Measurements from ENCODE around the gene VAC14. TPM values are rescaled to one million over a fixed set of nuclear protein-coding genes. Genes with fewer than 3 reads are reported as not detected.

VAC14 gene
- total and polyA plus RNA-seq, 2 of the 8 experiments (the other 6 are each of a cell fraction or from before 2014, with no cell fraction given): 56.0 to 108 TPM

DNA sequence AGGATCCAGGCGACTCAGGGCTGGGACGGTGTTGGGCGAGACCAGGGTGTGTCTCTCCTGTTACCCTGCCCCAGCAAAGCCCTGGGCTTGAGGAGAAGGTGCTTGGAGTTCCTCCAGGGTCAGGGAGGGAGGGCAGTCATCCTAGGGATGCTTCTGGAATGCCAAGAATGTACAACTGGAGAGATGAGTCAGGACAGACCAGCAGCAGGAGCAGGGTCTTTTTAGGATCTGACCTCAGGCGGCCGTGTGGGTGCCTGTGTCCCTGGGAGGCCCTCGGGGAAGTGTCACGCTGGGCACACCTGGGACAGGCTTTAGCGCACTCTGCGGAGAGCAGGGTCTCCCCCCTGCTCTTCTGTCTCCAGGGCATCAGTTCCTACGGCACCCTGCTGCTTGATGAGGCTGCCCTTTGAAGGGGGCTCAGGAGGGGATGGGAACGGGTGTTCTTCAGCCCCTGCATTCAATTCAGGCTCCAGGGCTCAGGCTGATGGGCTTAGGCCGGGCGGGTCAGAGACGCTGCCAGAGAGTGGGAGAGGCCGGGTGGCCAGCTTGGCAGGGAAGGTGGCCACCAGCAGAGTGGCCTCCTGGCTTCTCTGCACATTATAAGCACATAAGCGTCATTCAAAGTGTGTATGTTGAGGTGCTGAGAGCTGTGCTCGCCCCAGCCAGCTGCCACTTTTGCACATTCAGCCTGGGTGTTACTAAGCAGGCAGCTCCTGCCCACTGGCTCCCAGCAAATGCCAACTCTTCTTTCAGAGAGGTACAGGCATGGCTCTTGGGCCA, 106.7 kb downstream of the VAC14 start:
- peak overlapping the region; percentile 55; the same call in 1 of the 2 replicates for H3K27ac ChIP-seq (ENCODE audit: low read depth, low read length)
- H4K91ac ChIP-seq (replicated peaks; ENCODE audit: insufficient read length, low read length): peak overlapping the region; percentile 50
- H4K5ac ChIP-seq (ENCODE audit: insufficient read length, low read depth, low read length): no peak overlapping the region
- ChIA-PET POLR2A (ENCODE audit: partially characterized antibody) (interaction anchor here (1.4 to 1.6 kb wide), 3 partner anchors 16 to 80 kb away, joined by 3 to 4 read pairs (median 3); no protein-coding TSS in a partner anchor), CTCF (ENCODE audit: partially characterized antibody) (interaction anchor here (0.6 to 3.3 kb wide), 6 partner anchors 12 to 77 kb away, joined by 3 to 15 read pairs (median 8); no protein-coding TSS in a partner anchor)
- 76% methylated on average over 16 of the region's 17 CpGs; no CpG with 5 or more reads in 1 of the 2 experiments for WGBS, 2 experiments (ENCODE audit: extremely low coverage in 1 of 2, insufficient coverage in 1 of 2, insufficient read length in 1 of 2, insufficient replicate concordance in 2 of 2, low coverage in 1 of 2, low lambda C conversion rate in 2 of 2, missing lambda C conversion rate in 1 of 2)
- no peak overlapping the region for H3K23ac ChIP-seq (ENCODE audit: insufficient read length)
- H3K56ac ChIP-seq (replicated peaks; ENCODE audit: insufficient read length, low read depth, low read length): no peak overlapping the region
- peaks cover 5 to 27% (median 22%) of the 10 kb centered on the region in 4 experiments for H3K4me1 ChIP-seq (replicated peaks in 1 of 4; ENCODE audit: control insufficient read depth in 3 of 4, insufficient read depth in 4 of 4, low read length in 3 of 4)
- peak overlapping the region in 1 of 2 experiments; percentile 3; a peak in 1 of 4 replicates for H3K4me2 ChIP-seq (ENCODE audit: insufficient read depth in 1 of 2, low read depth in 2 of 2, low read length in 2 of 2)
- no peaks in the 10 kb centered on the region for H3K23me2 ChIP-seq (ENCODE audit: low read depth, low read length)
- H3K14ac ChIP-seq (ENCODE audit: insufficient read length): no peak overlapping the region
- H3K18ac ChIP-seq (ENCODE audit: extremely low read depth, low read length): peak overlapping the region; percentile 93
- no peaks in the 10 kb centered on the region for H4K20me1 ChIP-seq (replicated peaks in 1 of 2; ENCODE audit: control insufficient read depth in 1 of 2, insufficient read depth in 2 of 2, low read length in 2 of 2)
- H3K79me1 ChIP-seq (ENCODE audit: low read depth, low read length): no peaks in the 10 kb centered on the region; the same call in 1 of the 2 replicates
- no peak overlapping the region for H2AFZ ChIP-seq (ENCODE audit: low read length)
- no peak overlapping the region for H3K9ac ChIP-seq (replicated peaks in 1 of 4; ENCODE audit: extremely low read depth in 1 of 4, low read depth in 3 of 4, low read length in 3 of 4)
- H3K9me3 ChIP-seq (ENCODE audit: insufficient read depth in 2 of 2, low read depth in 1 of 2, low read length in 1 of 2): no peaks in the 10 kb centered on the region
- H3K79me2 ChIP-seq (ENCODE audit: control insufficient read depth in 1 of 2, insufficient read depth in 2 of 2, low read length in 2 of 2): no peaks in the 10 kb centered on the region
- H2BK15ac ChIP-seq (ENCODE audit: low read length): no peak overlapping the region
- peak overlapping the region; percentile 83 for H2BK5ac ChIP-seq (ENCODE audit: low read depth, low read length)
- H3K4ac ChIP-seq (replicated peaks; ENCODE audit: insufficient read length, low read depth, low read length): no peak overlapping the region
- H3K4me3 ChIP-seq (ENCODE audit: extremely low read depth in 1 of 4, insufficient read depth in 2 of 4, low read depth in 3 of 4, low read length in 4 of 4): no peak overlapping the region
- peak in 1 of 2 experiments; percentile 83 for DNase-seq (ENCODE audit: low read depth in 1 of 2, low spot score in 2 of 2)
- no peak overlapping the region for H2BK120ac ChIP-seq (replicated peaks; ENCODE audit: low read depth, low read length)
- FAIRE-seq: peak; percentile 36
- H3K27me3 ChIP-seq (replicated peaks in 1 of 4; ENCODE audit: control insufficient read depth in 3 of 4, extremely low read depth in 1 of 4, insufficient read depth in 3 of 4, low read length in 3 of 4): no peaks in the 10 kb centered on the region
- H2BK20ac ChIP-seq (ENCODE audit: low read length): peak overlapping the region; percentile 97
- H4K8ac ChIP-seq (ENCODE audit: extremely low read depth, insufficient read depth, low read length): peak overlapping the region; percentile 73
- H2AK5ac ChIP-seq (ENCODE audit: low read depth, low read length): peak overlapping the region; percentile 25; the same call in 1 of the 2 replicates
- no peaks in the 10 kb centered on the region for H3K36me3 ChIP-seq (ENCODE audit: control insufficient read depth in 2 of 4, insufficient read depth in 4 of 4, low read length in 3 of 4)
- peak overlapping the region; percentile 98 for H2BK12ac ChIP-seq (ENCODE audit: low read depth, low read length)
- TF ChIP-seq POU5F1 (IDR thresholded peaks at IDR 0.05; ENCODE audit: low read depth, low read length) (no peak), POLR2AphosphoS5 (IDR thresholded peaks at IDR 0.05; ENCODE audit: low read depth, low read length) (no peak), SP1 (IDR thresholded peaks at IDR 0.05; ENCODE audit: low read depth, low read length) (no peak), ASH2L (IDR thresholded peaks at IDR 0.05; ENCODE audit: low read length) (no peak), HDAC6 (IDR thresholded peaks at IDR 0.05; ENCODE audit: low read depth, low read length) (no peak), SIN3A (conservative IDR thresholded peaks at IDR 0.05 in 1 of 2, IDR thresholded peaks at IDR 0.05 in 1 of 2; ENCODE audit: low read depth in 1 of 2, low read length in 2 of 2) (no peak), CBX8 (IDR thresholded peaks at IDR 0.05; ENCODE audit: borderline replicate concordance, low read depth, low read length) (no peak), CEBPB (IDR thresholded peaks at IDR 0.05; ENCODE audit: low read depth, low read length) (no peak), POLR2A (IDR thresholded peaks at IDR 0.05; ENCODE audit: control extremely low read depth in 1 of 2, low read depth in 2 of 2, low read length in 2 of 2) (0 out of 3 replicates have a peak, but pooled peaks of 1 of the 2 experiments have one; percentile 24), E2F6 (IDR thresholded peaks at IDR 0.05) (no peak), MAX (IDR thresholded peaks at IDR 0.05) (no peak), TAF1 (IDR thresholded peaks at IDR 0.05; ENCODE audit: low read depth, low read length) (no peak)
